Amygdala (tissue), 56 donors: ENCODE measurements around the gene KCNJ5.

Experiments
- DNase-seq, 56 donors: peaks; one replicate each; lab custom pipeline; 2025; lab: John Stamatoyannopoulos, UW

The KCNJ5 gene

DNA sequence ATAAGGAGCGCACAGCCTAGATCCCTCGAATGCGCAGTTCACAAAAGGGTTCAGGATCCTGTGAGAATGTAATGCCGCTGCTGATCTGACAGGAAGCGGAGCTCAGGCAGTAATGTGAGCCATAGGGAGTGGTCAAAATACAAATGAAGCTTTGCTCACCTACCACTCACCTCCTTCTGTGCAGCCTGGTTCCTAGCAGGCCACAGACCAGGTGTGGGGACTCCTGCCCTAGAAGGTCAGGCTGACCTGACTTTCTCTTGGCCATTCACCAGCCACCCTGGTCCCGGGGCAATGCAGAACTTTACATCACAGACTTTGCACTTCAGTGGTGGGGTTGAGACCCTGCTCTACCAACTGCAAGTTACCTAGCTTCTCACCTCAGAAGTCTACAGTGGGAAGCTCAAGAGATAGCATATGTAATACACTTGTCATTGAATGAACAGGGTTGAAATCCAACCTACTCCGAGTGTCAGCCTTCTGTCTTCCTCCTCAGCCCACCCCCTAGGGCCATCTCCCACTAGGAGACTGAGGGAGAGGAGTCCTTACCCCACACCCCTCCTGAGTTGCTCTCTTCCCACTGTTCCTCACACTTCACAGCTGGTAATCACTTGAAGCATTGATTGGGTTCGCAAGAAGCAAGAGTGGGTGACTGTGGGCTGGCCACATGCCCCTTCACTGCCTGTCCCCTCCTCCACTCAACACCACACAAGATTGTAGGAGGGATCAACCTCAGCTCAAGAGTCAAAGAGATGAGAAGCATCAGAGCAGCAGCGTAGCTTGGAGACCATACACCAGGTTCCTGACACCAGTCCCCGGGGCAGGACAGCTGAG lies 22.1 kb upstream of the KCNJ5 start:
- DNase-seq: no peak

GRCh38 chr11:128871168-128871610 lies 20.0 kb upstream of the KCNJ5 start:
- DNase-seq: no peak

- no peak for DNase-seq
These were observed 19.1 kb upstream of the KCNJ5 start for GRCh38 chr11:128872094-128872493.

DNA sequence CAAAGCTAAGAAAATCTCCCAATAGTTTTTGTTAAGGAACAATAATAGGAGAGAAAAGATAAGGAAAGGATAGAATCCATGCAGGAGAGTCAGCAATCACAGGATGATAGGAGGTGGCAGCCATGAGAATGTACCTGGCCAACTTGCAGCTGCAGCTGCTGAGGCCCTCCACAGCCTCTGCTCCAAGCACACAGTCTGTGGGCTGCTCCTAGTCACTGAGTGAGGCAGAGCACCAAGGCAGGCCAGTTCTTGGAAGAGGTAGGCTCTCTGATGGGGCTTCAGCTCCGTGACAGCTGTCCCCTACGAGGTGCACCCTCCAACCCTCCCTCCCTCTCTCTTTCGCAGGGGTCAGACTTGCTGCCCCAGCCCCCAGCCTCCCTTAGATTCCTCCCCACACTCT lies 18.6 kb upstream of the KCNJ5 start:
- no peak for DNase-seq

DNA sequence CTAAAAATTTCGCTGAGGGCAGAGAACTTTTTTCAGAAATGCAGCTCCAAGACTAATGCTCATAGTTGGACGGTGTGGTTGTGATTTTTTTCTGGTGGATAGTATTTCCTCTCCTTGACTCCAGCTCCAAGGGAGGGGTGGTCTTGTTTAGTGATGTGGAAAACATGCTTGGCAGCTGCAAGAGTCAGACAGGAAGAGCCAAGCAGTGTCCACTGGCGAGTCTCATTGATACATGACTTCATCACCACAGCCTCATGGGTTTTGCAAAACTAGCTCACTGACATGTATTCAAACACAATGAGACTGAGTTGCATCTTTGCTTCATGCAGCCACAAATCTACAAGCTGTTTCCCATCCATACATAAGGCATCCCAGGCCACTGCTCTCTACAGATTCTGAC lies 16.7 kb upstream of the KCNJ5 start:
- DNase-seq: no peak

GRCh38 chr11:128876133-128876650 lies 15.0 kb upstream of the KCNJ5 start:
- DNase-seq: no peak

GRCh38 chr11:128877726-128878125 lies 13.4 kb upstream of the KCNJ5 start:
- no peak for DNase-seq

GRCh38 chr11:128878455-128878854 lies 12.7 kb upstream of the KCNJ5 start:
- DNase-seq: no peak

DNA sequence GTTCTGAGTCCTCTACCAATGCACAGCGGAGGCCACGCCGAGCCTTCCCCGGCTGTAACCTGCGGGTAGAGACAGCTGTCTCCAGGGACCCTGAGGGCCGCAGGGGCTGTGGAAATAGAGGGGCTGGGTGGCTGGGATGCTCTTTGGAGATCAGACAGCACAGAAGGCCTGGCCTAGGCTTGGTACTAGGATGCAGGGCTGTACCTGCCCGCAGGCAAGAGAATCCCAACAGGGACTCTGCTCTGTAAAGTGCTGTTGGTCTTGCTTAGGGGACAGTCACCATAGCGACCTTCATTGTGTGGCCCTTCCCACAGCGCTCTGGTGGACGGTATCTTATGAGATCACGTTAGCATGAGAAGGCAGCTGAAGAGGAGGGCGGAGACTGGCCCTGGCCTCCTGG lies 11.3 kb upstream of the KCNJ5 start:
- no peak for DNase-seq

DNA sequence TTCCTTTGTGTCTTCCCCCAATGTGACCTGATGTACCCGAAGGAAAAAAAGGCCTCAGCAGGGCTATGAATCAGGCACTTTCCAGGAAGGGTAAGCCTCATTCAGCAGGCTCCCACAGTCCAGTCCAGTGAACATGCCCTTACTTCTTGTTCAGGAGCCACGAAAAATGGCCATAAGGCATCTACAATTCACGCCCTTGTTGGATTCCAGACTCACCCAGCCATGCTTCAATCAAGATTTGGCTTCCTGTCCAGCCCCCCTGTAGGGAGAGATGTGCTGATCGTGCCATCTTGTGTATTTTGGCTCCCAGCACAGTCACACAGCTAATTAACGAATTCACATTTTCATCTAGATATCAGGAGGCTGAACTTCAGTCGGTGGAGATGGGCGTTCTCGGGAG lies 9.9 kb upstream of the KCNJ5 start:
- no peak for DNase-seq

GRCh38 chr11:128882451-128882850 lies 8.7 kb upstream of the KCNJ5 start:
- DNase-seq: no peak

- DNase-seq: no peak
These were observed 7.1 kb upstream of the KCNJ5 start for GRCh38 chr11:128884054-128884453.

DNA sequence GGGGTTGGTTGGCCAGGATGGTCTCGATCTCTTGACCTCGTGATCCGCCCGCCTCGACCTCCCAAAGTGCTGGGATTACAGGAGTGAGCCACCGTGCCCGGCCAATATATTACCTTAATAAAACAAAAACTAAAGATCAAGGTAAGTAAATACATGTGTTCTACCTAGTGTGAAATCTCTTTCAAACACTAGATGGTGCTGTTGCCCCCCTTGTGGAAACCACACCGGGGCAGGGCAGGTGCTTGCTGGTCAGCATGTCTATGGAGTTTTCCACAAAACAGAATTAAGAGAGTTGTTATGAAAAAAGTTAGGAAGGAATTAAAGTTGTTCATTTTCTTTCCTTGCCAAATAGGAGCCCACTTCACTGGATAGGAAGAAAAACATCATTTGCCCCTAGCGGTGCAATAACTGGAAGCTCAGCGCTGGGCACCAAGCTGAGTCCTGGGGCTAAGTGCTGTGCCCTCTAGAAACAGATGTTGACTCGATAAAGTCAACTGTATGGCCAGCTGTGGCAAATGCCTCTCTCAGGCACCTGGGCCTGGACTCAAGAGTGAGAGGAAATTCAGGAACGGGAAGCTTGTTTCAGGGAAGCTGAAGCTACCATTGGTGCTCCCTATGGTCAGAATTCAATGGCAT lies 6.3 kb upstream of the KCNJ5 start:
- peak in 21 of 56 donors; percentile 4 to 62 (median 28) for DNase-seq

DNA sequence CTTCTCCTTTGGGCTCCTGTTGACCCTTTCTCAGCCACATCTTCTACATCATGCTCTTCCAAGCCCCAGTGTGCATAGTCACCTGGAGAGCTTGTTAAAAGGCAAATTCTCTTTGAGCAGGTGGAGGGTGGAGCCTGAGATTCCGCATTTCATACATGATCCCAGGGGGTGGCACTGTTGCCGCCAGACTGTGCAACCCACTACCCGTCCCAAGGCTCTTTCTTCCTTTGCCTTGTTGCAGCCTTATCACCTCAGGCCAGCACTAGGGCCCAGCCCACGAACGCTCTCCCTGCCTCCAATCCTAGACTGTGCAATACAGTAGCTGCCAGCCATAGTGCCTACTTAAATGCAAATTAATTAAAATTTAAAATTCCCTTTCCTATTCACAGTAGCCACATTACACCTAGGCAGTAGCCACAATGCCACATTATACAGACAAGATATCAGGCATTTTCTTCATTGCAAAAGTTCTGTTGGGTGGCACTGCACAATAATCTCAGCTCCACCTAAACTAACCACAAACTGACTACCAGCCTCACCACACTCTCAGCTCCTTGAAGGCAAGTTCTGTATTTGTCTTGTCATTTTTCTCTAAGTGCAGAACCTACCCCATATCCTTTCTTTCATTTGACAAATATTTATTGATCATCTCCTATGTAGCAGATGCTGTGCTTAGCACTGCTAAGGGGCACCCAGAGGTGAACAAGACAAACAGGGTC lies 4.6 kb upstream of the KCNJ5 start:
- DNase-seq: peak in 1 of 56 donors; percentile 10

GRCh38 chr11:128888034-128888985 lies 2.8 kb upstream of the KCNJ5 start:
- DNase-seq: no peak

DNA sequence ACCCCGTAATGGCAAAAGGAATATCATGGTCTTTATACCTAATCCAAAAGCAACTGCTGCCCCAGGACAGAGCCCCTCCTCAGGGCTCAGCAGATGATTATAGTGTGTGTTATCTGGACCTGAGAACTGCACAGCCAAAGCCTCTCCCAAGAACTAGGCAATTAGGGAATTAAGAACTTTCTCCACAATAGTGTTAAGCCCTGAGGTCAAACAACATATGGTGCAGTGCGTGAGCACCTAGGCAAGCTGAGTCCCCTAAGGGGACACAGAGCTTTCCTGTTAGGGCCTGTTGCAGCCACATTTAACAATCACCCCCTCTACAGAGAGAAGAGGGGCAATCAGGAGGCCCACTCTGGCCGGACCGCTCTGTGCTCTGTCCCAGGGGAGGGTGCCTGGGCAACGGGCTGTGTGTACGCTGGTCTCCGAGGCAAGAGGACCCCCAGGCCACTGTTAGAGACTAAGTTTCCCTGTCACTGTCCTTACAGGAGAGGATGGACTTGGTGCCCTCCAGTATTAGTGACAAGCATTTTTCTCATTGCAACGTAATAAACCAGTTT lies 1.4 kb upstream of the KCNJ5 start:
- DNase-seq: no peak

DNA sequence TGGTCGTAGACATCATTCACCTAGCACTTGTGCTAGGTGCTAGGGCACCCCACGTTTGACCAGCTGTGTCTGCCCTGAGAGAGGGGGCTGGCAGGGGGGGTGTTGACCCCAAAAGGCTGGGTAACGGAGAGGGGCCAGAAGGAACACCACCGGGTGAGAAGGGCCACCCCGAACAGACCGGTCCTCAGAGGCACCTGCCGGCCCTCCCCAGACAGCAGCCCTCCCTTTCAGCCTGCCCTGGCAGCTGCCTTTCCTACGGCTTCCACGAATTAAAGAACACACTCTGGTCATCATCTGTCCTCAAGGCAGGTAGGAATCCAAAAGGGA lies 977 bp upstream of the KCNJ5 start:
- DNase-seq: no peak

DNA sequence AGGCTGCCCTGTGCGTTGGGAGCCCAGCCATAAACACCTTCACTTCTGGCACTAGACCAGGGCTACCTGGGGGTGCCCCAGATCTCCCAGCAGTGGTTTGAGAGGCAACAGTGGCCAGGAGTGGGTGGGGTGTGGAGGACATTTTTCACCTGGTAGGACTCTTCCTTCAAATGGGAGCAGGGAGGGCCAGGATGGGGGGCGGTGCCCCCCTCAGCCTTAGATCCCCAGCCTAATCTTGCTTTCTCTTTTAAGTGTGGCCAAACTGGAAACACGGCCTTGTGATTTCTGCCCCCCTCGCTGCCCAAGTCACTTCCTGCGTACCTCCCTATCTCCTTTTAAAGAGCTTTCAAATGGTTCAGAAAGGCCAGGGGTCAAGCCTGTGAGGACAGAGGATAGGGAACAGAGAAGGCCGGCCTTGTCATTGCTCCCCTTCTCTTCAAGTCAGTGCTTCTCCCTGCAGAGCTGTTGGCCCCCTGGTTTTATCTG lies 800 bp downstream of the KCNJ5 start:
- peak in 1 of 56 donors; percentile 18 for DNase-seq

- no peak for DNase-seq
These were observed 1.9 kb downstream of the KCNJ5 start for GRCh38 chr11:128892866-128893565.
